Liver (tissue), 9 donors: ENCODE data around the gene MDN1. TPM values are rescaled to one million over a fixed set of nuclear protein-coding genes. Genes with fewer than 3 reads are reported as not detected.

Source experiments
- DNase-seq: peaks from one replicate; pipeline ENCODE4 v3.0.0-alpha.2; 2017; ENCODE audit warnings: low spot score
- H3K27ac ChIP-seq, 2 donors: one replicate each; pipeline ENCODE4 v1.7.0; 2013; ENCODE audit warnings: inconsistent platforms in 2 of 2, low read length in 2 of 2, control low read depth in 1 of 2, low read depth in 1 of 2, mild to moderate bottlenecking in 1 of 2
- H3K27me3 ChIP-seq, 4 donors: one replicate each; pipeline versions ENCODE4 v1.6.1 to v1.7.0; 2013; ENCODE audit warnings: low read length in 3 of 4, inconsistent platforms in 1 of 4, mild to moderate bottlenecking in 1 of 4, moderate library complexity in 1 of 4; ENCODE audit not compliant: control insufficient read depth in 4 of 4, insufficient read depth in 4 of 4
- H3K36me3 ChIP-seq, 4 donors: one replicate each; pipeline versions ENCODE4 v1.6.1 to v1.7.0; 2013; ENCODE audit warnings: low read length in 3 of 4, mild to moderate bottlenecking in 3 of 4, low read depth in 1 of 4, moderate library complexity in 1 of 4; ENCODE audit not compliant: control insufficient read depth in 4 of 4, insufficient read depth in 3 of 4
- H3K4me1 ChIP-seq, 4 donors: one replicate each; pipeline versions ENCODE4 v1.6.1 to v1.7.0; 2013; ENCODE audit warnings: low read length in 3 of 4, mild to moderate bottlenecking in 3 of 4, moderate library complexity in 1 of 4; ENCODE audit not compliant: control insufficient read depth in 4 of 4, insufficient read depth in 4 of 4
- H3K4me3 ChIP-seq, 3 donors: one replicate each; pipeline versions ENCODE4 v1.6.1 to v1.7.0; 2013; ENCODE audit warnings: low read length in 3 of 3, control low read depth in 1 of 3, low read depth in 1 of 3, mild to moderate bottlenecking in 1 of 3
- H3K9ac ChIP-seq, 2 donors: one replicate each; pipeline ENCODE4 v1.7.0; 2013; ENCODE audit warnings: low read length in 2 of 2, mild to moderate bottlenecking in 2 of 2, moderate library complexity in 2 of 2, control low read depth in 1 of 2, low read depth in 1 of 2
- H3K9me3 ChIP-seq, 4 donors: one replicate each; pipeline versions ENCODE4 v1.6.1 to v1.7.0; 2013; ENCODE audit warnings: low read length in 3 of 4; ENCODE audit not compliant: control insufficient read depth in 4 of 4
- CTCF ChIP-seq: fragments of 150-350 bp; IDR thresholded peaks from 2 replicates; pipeline ENCODE4 v1.5.1; 2017; ENCODE audit warnings: improper control_type of control experiment, low read depth, low read length; ENCODE audit not compliant: missing input control
- EGR1 ChIP-seq, 2 donors: IDR thresholded peaks; 2 replicates each; pipeline ENCODE4 v1.6.1; 2016 to 2018; ENCODE audit warnings: antibody characterized with exemption in 2 of 2, low read depth in 2 of 2
- FOXA1 ChIP-seq: IDR thresholded peaks from 2 replicates; pipeline ENCODE4 v1.6.1; 2016; ENCODE audit warnings: antibody characterized with exemption
- FOXA2 ChIP-seq: IDR thresholded peaks from 2 replicates; pipeline ENCODE4 v1.6.1; 2016; ENCODE audit warnings: antibody characterized with exemption
- GABPA ChIP-seq, 2 donors: IDR thresholded peaks in 1 of 2; conservative IDR thresholded peaks in 1 of 2; 2 replicates each; pipeline ENCODE4 v1.6.1; 2016; ENCODE audit warnings: antibody characterized with exemption in 2 of 2, mild to moderate bottlenecking in 1 of 2, moderate library complexity in 1 of 2
- HNF4G ChIP-seq: IDR thresholded peaks from 2 replicates; pipeline ENCODE4 v1.6.1; 2016; ENCODE audit warnings: antibody characterized with exemption
- JUND ChIP-seq, 2 donors: IDR thresholded peaks; 2 replicates each; pipeline ENCODE4 v1.6.1; 2016; ENCODE audit warnings: antibody characterized with exemption in 2 of 2
- MAX ChIP-seq: IDR thresholded peaks from 2 replicates; pipeline ENCODE4 v1.6.1; 2016; ENCODE audit warnings: antibody characterized with exemption
- NR2F2 ChIP-seq: IDR thresholded peaks from 2 replicates; pipeline ENCODE4 v1.6.1; 2016; ENCODE audit warnings: antibody characterized with exemption
- RAD21 ChIP-seq, 2 donors: IDR thresholded peaks; 2 replicates each; pipeline ENCODE4 v1.6.1; 2016; ENCODE audit warnings: antibody characterized with exemption in 2 of 2, mild to moderate bottlenecking in 2 of 2
- REST ChIP-seq: IDR thresholded peaks from 2 replicates; pipeline ENCODE4 v1.6.1; 2016; ENCODE audit warnings: antibody characterized with exemption, mild to moderate bottlenecking
- RXRA ChIP-seq, 2 donors: IDR thresholded peaks; 2 replicates each; pipeline ENCODE4 v1.6.1; 2017 to 2018; ENCODE audit warnings: antibody characterized with exemption in 2 of 2, mild to moderate bottlenecking in 1 of 2
- SP1 ChIP-seq: IDR thresholded peaks from 2 replicates; pipeline ENCODE4 v1.6.1; 2018; ENCODE audit warnings: antibody characterized with exemption, mild to moderate bottlenecking
- TAF1 ChIP-seq: conservative IDR thresholded peaks from 2 replicates; pipeline ENCODE4 v1.6.1; 2016; ENCODE audit warnings: antibody characterized with exemption, mild to moderate bottlenecking
- YY1 ChIP-seq: IDR thresholded peaks from 2 replicates; pipeline ENCODE4 v1.6.1; 2016; ENCODE audit warnings: antibody characterized with exemption, mild to moderate bottlenecking
- ZBTB33 ChIP-seq: IDR thresholded peaks from 2 replicates; pipeline ENCODE4 v1.6.1; 2016; ENCODE audit warnings: antibody characterized with exemption
- WGBS: extraction: QIAGEN DNeasy Blood & Tissue Kit; methylation state at CpG from one replicate; pipeline ENCODE4 v1.1.7; 2013; 5-methylcytosine and 5-hydroxymethylcytosine counted together
- polyA plus RNA-seq, 2 donors: library from polyadenylated mRNA; stranded (reverse) in 1 of 2; unstranded in 1 of 2; fragments of 200-250 nt in 1 of 2; fragments of >200 nt in 1 of 2; fragmentation: Nextera tagmentation in 1 of 2; extraction: Ambion mirVana in 1 of 2; gene quantifications; one replicate each; pipeline versions ENCODE4 v1.2.1 to v1.2.3, GENCODE V29; 2013 to 2015
- total RNA-seq, 2 donors: library from RNA; depleted of rRNA; stranded (reverse); fragments of >200 nt; gene quantifications; one replicate each; pipeline ENCODE4 v1.2.3, GENCODE V29; 2014
- donor health status: healthy.
- donor health status: healthy.
- donor health status: healthy.
- donor health status: healthy.
- donor health status: healthy.

The MDN1 gene
- total and polyA plus RNA-seq, 4 donors: 5.4 to 48.9 (median 22.8) TPM

- DNase-seq: no peak
- Histone ChIP-seq H3K36me3 (no peaks in the 10 kb centered on the region), H3K9ac (no peak overlapping the region), H3K4me1 (no peaks in the 10 kb centered on the region), H3K4me3 (no peak overlapping the region), H3K9me3 (no peaks in the 10 kb centered on the region), H3K27me3 (no peaks in the 10 kb centered on the region), H3K27ac (no peak overlapping the region)
- TF ChIP-seq GABPA (IDR thresholded peaks at IDR 0.05 in 1 of 2, conservative IDR thresholded peaks at IDR 0.05 in 1 of 2) (no peak), SP1 (no peak), ZBTB33 (no peak), RXRA (IDR thresholded peaks at IDR 0.05) (no peak), TAF1 (no peak), FOXA2 (no peak), YY1 (no peak), CTCF (no peak), HNF4G (no peak), JUND (IDR thresholded peaks at IDR 0.05) (no peak), RAD21 (IDR thresholded peaks at IDR 0.05) (no peak), REST (no peak), MAX (no peak), FOXA1 (no peak)
- WGBS: 98% methylated on average over 1 of the region's 1 CpG
Measured at GRCh38 chr6:89596484-89596883, 223.1 kb downstream of the MDN1 start.

- H3K4me1 ChIP-seq: no peaks in the 10 kb centered on the region
- no peaks in the 10 kb centered on the region for H3K36me3 ChIP-seq
- TF ChIP-seq EGR1 (IDR thresholded peaks at IDR 0.05; ENCODE audit: low read depth in 2 of 2) (no peak), ZBTB33 (no peak), NR2F2 (no peak), YY1 (no peak)
- H3K9ac ChIP-seq: no peak overlapping the region
- H3K27me3 ChIP-seq: no peaks in the 10 kb centered on the region
- no peaks in the 10 kb centered on the region for H3K9me3 ChIP-seq
- 88% methylated on average over 2 of the region's 2 CpGs for WGBS
- H3K27ac ChIP-seq: no peak overlapping the region
- DNase-seq: no peak
- no peak overlapping the region for H3K4me3 ChIP-seq
Measured at GRCh38 chr6:89596056-89596455, 223.5 kb downstream of the MDN1 start.
